Measurements from ENCODE around the gene WDR12.

GRCh38 chr2:202945497-202945896 lies 34.0 kb upstream of the WDR12 start:
- TF ChIP-seq, protein P1, sequence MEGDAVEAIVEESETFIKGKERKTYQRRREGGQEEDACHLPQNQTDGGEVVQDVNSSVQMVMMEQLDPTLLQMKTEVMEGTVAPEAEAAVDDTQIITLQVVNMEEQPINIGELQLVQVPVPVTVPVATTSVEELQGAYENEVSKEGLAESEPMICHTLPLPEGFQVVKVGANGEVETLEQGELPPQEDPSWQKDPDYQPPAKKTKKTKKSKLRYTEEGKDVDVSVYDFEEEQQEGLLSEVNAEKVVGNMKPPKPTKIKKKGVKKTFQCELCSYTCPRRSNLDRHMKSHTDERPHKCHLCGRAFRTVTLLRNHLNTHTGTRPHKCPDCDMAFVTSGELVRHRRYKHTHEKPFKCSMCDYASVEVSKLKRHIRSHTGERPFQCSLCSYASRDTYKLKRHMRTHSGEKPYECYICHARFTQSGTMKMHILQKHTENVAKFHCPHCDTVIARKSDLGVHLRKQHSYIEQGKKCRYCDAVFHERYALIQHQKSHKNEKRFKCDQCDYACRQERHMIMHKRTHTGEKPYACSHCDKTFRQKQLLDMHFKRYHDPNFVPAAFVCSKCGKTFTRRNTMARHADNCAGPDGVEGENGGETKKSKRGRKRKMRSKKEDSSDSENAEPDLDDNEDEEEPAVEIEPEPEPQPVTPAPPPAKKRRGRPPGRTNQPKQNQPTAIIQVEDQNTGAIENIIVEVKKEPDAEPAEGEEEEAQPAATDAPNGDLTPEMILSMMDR (IDR thresholded peaks at IDR 0.05; ENCODE audit: insufficient read depth, low read length, poor library complexity, severe bottlenecking) = no peak
- TF ChIP-seq EZH2phosphoT487 (conservative IDR thresholded peaks at IDR 0.05; ENCODE audit: low read length) = no peak
